H9 (cell line): ENCODE data around the gene DGKE. TPM values are rescaled to one million over a fixed set of nuclear protein-coding genes. Genes with fewer than 3 reads are reported as not detected.

ENCODE experiments used
- DNase-seq: peaks from one replicate; pipeline ENCODE4 v3.0.0-alpha.2; 2017
- H2AFZ ChIP-seq: one replicate; pipeline ENCODE4 v1.6.1; 2013; ENCODE audit warnings: mild to moderate bottlenecking, low read length, control low read depth, moderate library complexity
- H2AK5ac ChIP-seq: 2 replicates; pipeline ENCODE4 v1.6.1; 2013; ENCODE audit warnings: low read length, control low read depth, mixed read lengths; ENCODE audit not compliant: insufficient read length
- H2BK120ac ChIP-seq: one replicate; pipeline ENCODE4 v1.6.1; 2013; ENCODE audit warnings: low read depth, mild to moderate bottlenecking, low read length, control low read depth, inconsistent platforms; ENCODE audit not compliant: poor library complexity, severe bottlenecking
- H2BK12ac ChIP-seq: 2 replicates; pipeline ENCODE4 v1.6.1; 2013; ENCODE audit warnings: low read length, control low read depth, mixed read lengths, low read depth; ENCODE audit not compliant: insufficient read length
- H2BK15ac ChIP-seq: 2 replicates; pipeline ENCODE4 v1.6.1; 2013; ENCODE audit warnings: low read depth, low read length, control low read depth
- H2BK20ac ChIP-seq: one replicate; pipeline ENCODE4 v1.6.1; 2013; ENCODE audit warnings: low read depth, mild to moderate bottlenecking, low read length, control low read depth, inconsistent platforms; ENCODE audit not compliant: poor library complexity, severe bottlenecking
- H2BK5ac ChIP-seq: 2 replicates; pipeline ENCODE4 v1.6.1; 2013; ENCODE audit warnings: low read length, control low read depth, mixed read lengths; ENCODE audit not compliant: insufficient read length
- H3K14ac ChIP-seq: 2 replicates; pipeline ENCODE4 v1.6.1; 2013; ENCODE audit warnings: low read length, control low read depth; ENCODE audit not compliant: insufficient read depth
- H3K18ac ChIP-seq: 2 replicates; pipeline ENCODE4 v1.6.1; 2013; ENCODE audit warnings: low read depth, mild to moderate bottlenecking, mixed read lengths, low read length, control low read depth; ENCODE audit not compliant: insufficient read length
- H3K23ac ChIP-seq: 2 replicates; pipeline ENCODE4 v1.6.1; 2013; ENCODE audit warnings: low read length, control low read depth, mixed read lengths, low read depth; ENCODE audit not compliant: insufficient read length
- H3K23me2 ChIP-seq: 2 replicates; pipeline ENCODE4 v1.6.1; 2013; ENCODE audit warnings: low read depth, mild to moderate bottlenecking, mixed read lengths, low read length, control low read depth; ENCODE audit not compliant: insufficient read length, poor library complexity, severe bottlenecking
- H3K27ac ChIP-seq: 2 replicates; pipeline ENCODE4 v1.5.1; 2013; ENCODE audit warnings: low read length, control low read depth, mixed read lengths, low read depth; ENCODE audit not compliant: insufficient read length
- H3K27me3 ChIP-seq: 2 replicates; pipeline ENCODE4 v1.6.1; 2013; ENCODE audit warnings: low read length, control low read depth, inconsistent platforms; ENCODE audit not compliant: insufficient read depth
- H3K4ac ChIP-seq: 2 replicates; pipeline ENCODE4 v1.6.1; 2013; ENCODE audit warnings: low read depth, mild to moderate bottlenecking, control low read depth, inconsistent platforms, low read length, moderate library complexity
- H3K4me1 ChIP-seq: 2 replicates; pipeline ENCODE4 v1.6.1; 2013; ENCODE audit warnings: low read length, control low read depth, inconsistent platforms; ENCODE audit not compliant: insufficient read depth
- H3K4me2 ChIP-seq: 2 replicates; pipeline ENCODE4 v1.6.1; 2013; ENCODE audit warnings: low read length, control low read depth, mixed read lengths; ENCODE audit not compliant: insufficient read length, insufficient read depth
- H3K56ac ChIP-seq: 2 replicates; pipeline ENCODE4 v1.6.1; 2013; ENCODE audit warnings: low read depth, mild to moderate bottlenecking, mixed read lengths, low read length, control low read depth; ENCODE audit not compliant: insufficient read length
- H3K79me1 ChIP-seq: 2 replicates; pipeline ENCODE4 v1.6.1; 2013; ENCODE audit warnings: low read depth, mild to moderate bottlenecking, moderate library complexity, low read length, control low read depth, inconsistent platforms; ENCODE audit not compliant: insufficient read depth, poor library complexity, severe bottlenecking
- H3K79me2 ChIP-seq: 2 replicates; pipeline ENCODE4 v1.6.1; 2013; ENCODE audit warnings: low read length, control low read depth, inconsistent platforms; ENCODE audit not compliant: insufficient read depth
- H3K9ac ChIP-seq: 2 replicates; pipeline ENCODE4 v1.6.1; 2013; ENCODE audit warnings: low read length, control low read depth, mixed read lengths; ENCODE audit not compliant: insufficient read length; ENCODE audit errors: extremely low read depth
- H3K9me3 ChIP-seq: one replicate; pipeline ENCODE4 v1.6.1; 2013; ENCODE audit warnings: low read depth, low read length, inconsistent platforms; ENCODE audit not compliant: control insufficient read depth
- H3T11ph ChIP-seq: one replicate; pipeline ENCODE4 v1.6.1; 2013; ENCODE audit warnings: mild to moderate bottlenecking, low read length, control low read depth, inconsistent platforms
- H4K20me1 ChIP-seq: one replicate; pipeline ENCODE4 v1.6.1; 2013; ENCODE audit not compliant: control insufficient read depth, insufficient read length, insufficient read depth
- H4K5ac ChIP-seq: 2 replicates; pipeline ENCODE4 v1.6.1; 2013; ENCODE audit warnings: low read depth, mild to moderate bottlenecking, mixed read lengths, low read length, control low read depth; ENCODE audit not compliant: insufficient read length
- H4K8ac ChIP-seq: replicated peaks from 2 replicates; pipeline ENCODE4 v1.6.1; 2013; ENCODE audit warnings: low read length, control low read depth, mixed read lengths, low read depth; ENCODE audit not compliant: insufficient read length
- H4K91ac ChIP-seq: 2 replicates; pipeline ENCODE4 v1.6.1; 2013; ENCODE audit warnings: low read depth, mild to moderate bottlenecking, moderate library complexity, mixed read lengths, low read length, control low read depth; ENCODE audit not compliant: insufficient read length
- H3K27ac Mint-ChIP-seq, 3 experiments: 2 replicates in 2 of 3; 3 replicates in 1 of 3; pipeline ENCODE4 v1.8.0; 2020 to 2021; ENCODE audit warnings: mixed read lengths in 3 of 3, mild to moderate bottlenecking in 1 of 3, moderate library complexity in 1 of 3
- H3K27me3 Mint-ChIP-seq: 2 replicates; pipeline ENCODE4 v1.8.0; 2021; ENCODE audit warnings: low read depth, mild to moderate bottlenecking, moderate library complexity, mixed read lengths
- H3K36me3 Mint-ChIP-seq, 3 experiments: 2 replicates in 2 of 3; 3 replicates in 1 of 3; pipeline ENCODE4 v1.8.0; 2020 to 2021; ENCODE audit warnings: low read depth in 3 of 3, mixed read lengths in 3 of 3; ENCODE audit not compliant: insufficient read depth in 1 of 3
- H3K4me1 Mint-ChIP-seq, 2 experiments: 2 replicates each; pipeline ENCODE4 v1.8.0; 2020; ENCODE audit warnings: mixed read lengths in 2 of 2
- H3K4me3 Mint-ChIP-seq, 2 experiments: 2 replicates in 1 of 2; 3 replicates in 1 of 2; pipeline ENCODE4 v1.8.0; 2020 to 2021; ENCODE audit warnings: mild to moderate bottlenecking in 2 of 2, mixed read lengths in 2 of 2, moderate library complexity in 1 of 2
- H3K9me3 Mint-ChIP-seq, 2 experiments: 2 replicates in 1 of 2; 3 replicates in 1 of 2; pipeline ENCODE4 v1.8.0; 2020; ENCODE audit warnings: mild to moderate bottlenecking in 2 of 2, mixed read lengths in 2 of 2, moderate library complexity in 1 of 2
- WGBS: extraction: QIAGEN DNeasy Blood & Tissue Kit; methylation state at CpG from one replicate; pipeline ENCODE4 v1.1.7; 2013; ENCODE audit warnings: missing lambda C conversion rate, low lambda C conversion rate, mixed read lengths; ENCODE audit not compliant: insufficient read length; ENCODE audit errors: extremely low coverage; 5-methylcytosine and 5-hydroxymethylcytosine counted together
- total RNA-seq: library from RNA; stranded (reverse); gene quantifications from 2 replicates; pipeline ENCODE4 v1.2.1, GENCODE V29; 2021
- TF ChIP-seq, protein P1 (sequence below): fragments of 200-600 bp; sonication (generic); conservative IDR thresholded peaks from 3 replicates; pipeline ENCODE4 v1.8.0; 2021; ENCODE audit warnings: antibody characterized with exemption, mild to moderate bottlenecking

DGKE gene
- total RNA-seq, 1 experiment from 2014 or later: 4.9 TPM

GRCh38 chr17:56833057-56833808 is 718 bp upstream of the DGKE start:
- no peak overlapping the region for H3K9ac ChIP-seq
- H3K23me2 ChIP-seq: peaks cover 15% of the 10 kb centered on the region
- no peak overlapping the region for H2BK5ac ChIP-seq
- H3K23ac ChIP-seq: no peak overlapping the region
- Mint-ChIP-seq H3K27ac (no peak overlapping the region), H3K36me3 (peaks cover 16 to 20% (median 17%) of the 10 kb centered on the region in 3 experiments), H3K9me3 (no peaks in the 10 kb centered on the region; a peak in 1 of 5 replicates), H3K27me3 (peaks cover 42% of the 10 kb centered on the region), H3K4me1 (peaks cover 26 to 33% of the 10 kb centered on the region in 2 experiments), H3K4me3 (peak overlapping the region; percentile 80 to 81)
- no peak overlapping the region for H2AK5ac ChIP-seq
- H3K79me1 ChIP-seq: no peaks in the 10 kb centered on the region
- no peak overlapping the region for H2BK20ac ChIP-seq
- H4K20me1 ChIP-seq: no peaks in the 10 kb centered on the region
- no peak overlapping the region for H2BK12ac ChIP-seq
- no peaks in the 10 kb centered on the region; the same call in 1 of the 2 replicates for H3K79me2 ChIP-seq
- H2BK120ac ChIP-seq: no peak overlapping the region
- peaks cover 5% of the 10 kb centered on the region; the same call in 1 of the 2 replicates for H3K27me3 ChIP-seq
- no peak overlapping the region for H4K8ac ChIP-seq
- H3K18ac ChIP-seq: no peak overlapping the region
- TF ChIP-seq, protein P1, sequence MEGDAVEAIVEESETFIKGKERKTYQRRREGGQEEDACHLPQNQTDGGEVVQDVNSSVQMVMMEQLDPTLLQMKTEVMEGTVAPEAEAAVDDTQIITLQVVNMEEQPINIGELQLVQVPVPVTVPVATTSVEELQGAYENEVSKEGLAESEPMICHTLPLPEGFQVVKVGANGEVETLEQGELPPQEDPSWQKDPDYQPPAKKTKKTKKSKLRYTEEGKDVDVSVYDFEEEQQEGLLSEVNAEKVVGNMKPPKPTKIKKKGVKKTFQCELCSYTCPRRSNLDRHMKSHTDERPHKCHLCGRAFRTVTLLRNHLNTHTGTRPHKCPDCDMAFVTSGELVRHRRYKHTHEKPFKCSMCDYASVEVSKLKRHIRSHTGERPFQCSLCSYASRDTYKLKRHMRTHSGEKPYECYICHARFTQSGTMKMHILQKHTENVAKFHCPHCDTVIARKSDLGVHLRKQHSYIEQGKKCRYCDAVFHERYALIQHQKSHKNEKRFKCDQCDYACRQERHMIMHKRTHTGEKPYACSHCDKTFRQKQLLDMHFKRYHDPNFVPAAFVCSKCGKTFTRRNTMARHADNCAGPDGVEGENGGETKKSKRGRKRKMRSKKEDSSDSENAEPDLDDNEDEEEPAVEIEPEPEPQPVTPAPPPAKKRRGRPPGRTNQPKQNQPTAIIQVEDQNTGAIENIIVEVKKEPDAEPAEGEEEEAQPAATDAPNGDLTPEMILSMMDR: no peak
- H3K14ac ChIP-seq: no peak overlapping the region
- peak overlapping the region; percentile 62 for H3K4me2 ChIP-seq
- no peak overlapping the region for H3K4ac ChIP-seq
- H3K56ac ChIP-seq: no peak overlapping the region
- DNase-seq: peak; percentile 71
- H4K5ac ChIP-seq: no peak overlapping the region
- no peak overlapping the region for H3K27ac ChIP-seq
- no peak overlapping the region for H4K91ac ChIP-seq
- no peak overlapping the region for H2AFZ ChIP-seq
- H2BK15ac ChIP-seq: no peak overlapping the region
- H3T11ph ChIP-seq: no peak overlapping the region
- H3K9me3 ChIP-seq: no peaks in the 10 kb centered on the region
- H3K4me1 ChIP-seq: no peaks in the 10 kb centered on the region; the same call in 1 of the 2 replicates
- no CpG with 5 or more reads among the region's 95 CpGs for WGBS
